GM06990 (cell line): Measurements from ENCODE around the gene CRADD.

ENCODE experiments used
- DNase-seq: peaks from one replicate; pipeline ENCODE4 v3.0.0-alpha.2; 2011; ENCODE audit not compliant: insufficient read length; ENCODE audit errors: extremely low read depth
- H3K27me3 ChIP-seq: replicated peaks from 2 replicates; pipeline ENCODE4 v1.6.0; 2011; ENCODE audit warnings: low read length; ENCODE audit not compliant: control insufficient read depth, insufficient read depth
- H3K36me3 ChIP-seq: 2 replicates; pipeline ENCODE4 v1.5.1; 2011; ENCODE audit warnings: low read length; ENCODE audit not compliant: control insufficient read depth, insufficient read depth
- H3K4me3 ChIP-seq: replicated peaks from 2 replicates; pipeline ENCODE4 v1.5.1; 2011; ENCODE audit warnings: low read depth, mild to moderate bottlenecking, control low read depth, low read length
- CTCF ChIP-seq: IDR thresholded peaks from 2 replicates; pipeline ENCODE4 v1.5.1; 2011; ENCODE audit warnings: low read length, control low read depth, mild to moderate bottlenecking, inconsistent platforms; ENCODE audit not compliant: insufficient read depth, poor library complexity, severe bottlenecking

The CRADD gene

GRCh38 chr12:93680006-93680405 is 2.8 kb downstream of the CRADD start:
- no peaks in the 10 kb centered on the region for H3K27me3 ChIP-seq
- no peak for DNase-seq
- TF ChIP-seq CTCF = no peak
- no peaks in the 10 kb centered on the region for H3K36me3 ChIP-seq
- no peak overlapping the region for H3K4me3 ChIP-seq

GRCh38 chr12:93682846-93683261 is 5.7 kb downstream of the CRADD start:
- no peaks in the 10 kb centered on the region for H3K36me3 ChIP-seq
- DNase-seq = no peak
- TF ChIP-seq CTCF = no peak
- no peaks in the 10 kb centered on the region for H3K27me3 ChIP-seq
- H3K4me3 ChIP-seq = no peak overlapping the region

GRCh38 chr12:93683410-93683809 is 6.2 kb downstream of the CRADD start:
- no peak overlapping the region for H3K4me3 ChIP-seq
- no peaks in the 10 kb centered on the region for H3K36me3 ChIP-seq

GRCh38 chr12:93684716-93685115 is 7.5 kb downstream of the CRADD start:
- Histone ChIP-seq H3K27me3 (no peaks in the 10 kb centered on the region), H3K36me3 (no peaks in the 10 kb centered on the region), H3K4me3 (no peak overlapping the region)
- no peak for TF ChIP-seq CTCF
- no peak for DNase-seq

More at GRCh38 chr12:93683410-93683809, 6.2 kb downstream of the CRADD start:
- H3K27me3 ChIP-seq = no peaks in the 10 kb centered on the region
- no peak for TF ChIP-seq CTCF
- DNase-seq = no peak

- TF ChIP-seq CTCF = no peak
- no peak for DNase-seq
- Histone ChIP-seq H3K4me3 (no peak overlapping the region), H3K36me3 (no peaks in the 10 kb centered on the region), H3K27me3 (no peaks in the 10 kb centered on the region)
Measured at GRCh38 chr12:93686572-93687356, 9.6 kb downstream of the CRADD start.
